Amniotic stem cell (primary cell): ENCODE measurements around the gene PRMT3.
"Not testable (repeated sequence)": the region's sequence is repeated elsewhere in the genome, so short reads cannot be mapped to it uniquely, and the experiment has no call there.

Source experiments
- DNase-seq: peaks from one replicate; lab custom pipeline; 2025; lab: John Stamatoyannopoulos, UW

Gene PRMT3

DNA sequence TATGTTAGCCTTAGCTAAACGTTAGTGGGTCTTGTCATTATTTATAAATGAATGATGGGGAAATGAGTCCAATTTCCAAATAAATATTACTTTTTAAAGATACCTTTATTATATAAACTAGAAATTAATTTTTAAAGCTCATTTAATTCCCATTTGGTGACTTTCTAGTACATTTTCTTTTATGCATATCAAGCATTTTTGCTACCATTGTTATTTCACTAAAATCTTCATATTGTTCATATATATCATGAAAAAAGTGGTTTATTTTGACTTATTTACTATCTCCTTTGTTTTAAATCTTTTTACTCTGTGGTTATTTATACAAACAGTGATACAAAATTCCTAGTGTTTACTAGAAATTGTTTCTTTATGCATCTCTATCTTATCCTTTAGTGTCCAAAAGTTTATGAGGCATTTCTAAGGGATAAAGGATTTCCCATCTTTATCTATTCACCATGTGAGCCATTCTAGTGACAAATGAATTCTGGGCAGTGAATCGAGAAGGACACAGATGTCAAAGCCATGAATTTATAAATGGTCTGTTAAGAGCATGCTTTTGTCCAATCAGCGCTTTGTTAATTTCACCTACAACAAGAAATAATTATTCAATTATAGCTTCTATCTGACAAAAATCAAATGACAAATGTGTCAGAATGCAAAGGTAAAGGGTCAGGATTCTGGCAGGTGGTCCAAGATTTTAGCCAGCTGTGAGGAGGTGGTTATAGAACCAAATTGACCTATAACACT, 70.6 kb downstream of the PRMT3 start:
- no peak for DNase-seq

DNA sequence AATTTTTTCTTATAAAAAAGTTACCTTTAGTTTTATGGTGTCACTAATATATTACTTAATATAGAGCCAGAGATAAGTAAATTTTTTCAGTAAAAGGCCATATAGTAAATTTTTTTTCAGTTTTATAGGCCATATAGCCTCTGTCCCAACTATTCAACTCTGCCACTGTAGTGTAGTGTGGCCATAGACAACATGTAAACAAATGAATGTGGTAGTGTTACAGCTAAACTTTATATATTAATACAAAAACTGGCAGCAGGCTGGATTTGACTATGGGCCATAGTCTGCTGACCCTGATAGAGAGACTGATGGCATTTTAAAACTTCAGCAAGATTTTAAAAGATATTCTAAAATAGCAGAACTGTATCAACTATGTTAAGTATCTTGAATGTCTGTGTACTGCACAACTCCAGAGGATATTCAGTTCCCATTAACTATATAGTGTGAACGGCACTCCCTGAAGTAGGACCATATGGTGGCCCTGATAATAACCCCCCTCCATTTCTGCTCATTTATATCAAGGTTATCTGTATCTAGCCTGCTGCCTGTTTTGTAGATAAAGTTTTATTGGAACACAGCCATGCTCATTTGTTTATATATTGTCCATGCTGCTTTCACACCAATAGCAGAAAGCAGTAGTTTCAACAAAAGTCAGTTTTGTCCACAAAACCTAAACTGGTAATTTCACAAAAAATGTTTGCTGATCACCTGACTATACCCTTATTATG, 71.6 kb downstream of the PRMT3 start:
- DNase-seq: no peak

DNA sequence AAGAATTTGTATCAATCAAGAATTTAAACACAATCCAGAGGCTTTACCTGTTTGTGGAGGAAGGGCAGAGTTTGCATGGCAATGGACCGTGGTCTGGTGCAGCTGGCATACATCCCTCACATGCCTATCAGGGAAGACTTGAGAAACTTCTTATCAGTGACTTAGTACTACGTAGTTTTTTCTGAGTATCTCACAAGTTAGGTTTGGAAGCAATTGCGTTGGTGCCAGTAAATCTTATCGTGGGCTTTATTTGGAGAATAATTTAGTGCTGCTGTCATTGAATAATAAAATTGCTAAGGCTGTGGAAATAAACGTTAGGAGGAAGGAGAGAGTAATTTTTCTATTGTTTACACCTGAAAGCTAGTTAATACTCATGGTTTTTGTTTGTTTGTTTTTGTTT, 72.3 kb downstream of the PRMT3 start:
- DNase-seq: no peak

DNA sequence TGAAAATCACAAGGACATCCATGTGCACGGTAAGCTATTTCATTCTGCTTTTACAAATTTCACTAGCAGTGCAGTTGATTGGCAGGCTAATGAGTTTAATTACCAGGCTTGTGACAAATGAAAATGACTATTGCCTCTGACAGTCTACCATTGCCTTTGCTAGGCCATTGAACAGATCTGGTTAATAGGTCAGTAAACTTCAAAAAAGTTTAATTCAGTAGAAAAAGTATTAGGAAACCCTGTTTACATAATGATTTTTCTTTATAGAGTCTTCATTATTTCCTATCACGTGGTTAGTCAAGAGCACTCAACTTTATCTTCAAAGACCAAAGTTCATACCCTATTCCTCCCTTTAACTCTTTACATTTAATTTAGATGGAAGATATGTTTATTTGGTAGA, 77.0 kb downstream of the PRMT3 start:
- no peak for DNase-seq

DNA sequence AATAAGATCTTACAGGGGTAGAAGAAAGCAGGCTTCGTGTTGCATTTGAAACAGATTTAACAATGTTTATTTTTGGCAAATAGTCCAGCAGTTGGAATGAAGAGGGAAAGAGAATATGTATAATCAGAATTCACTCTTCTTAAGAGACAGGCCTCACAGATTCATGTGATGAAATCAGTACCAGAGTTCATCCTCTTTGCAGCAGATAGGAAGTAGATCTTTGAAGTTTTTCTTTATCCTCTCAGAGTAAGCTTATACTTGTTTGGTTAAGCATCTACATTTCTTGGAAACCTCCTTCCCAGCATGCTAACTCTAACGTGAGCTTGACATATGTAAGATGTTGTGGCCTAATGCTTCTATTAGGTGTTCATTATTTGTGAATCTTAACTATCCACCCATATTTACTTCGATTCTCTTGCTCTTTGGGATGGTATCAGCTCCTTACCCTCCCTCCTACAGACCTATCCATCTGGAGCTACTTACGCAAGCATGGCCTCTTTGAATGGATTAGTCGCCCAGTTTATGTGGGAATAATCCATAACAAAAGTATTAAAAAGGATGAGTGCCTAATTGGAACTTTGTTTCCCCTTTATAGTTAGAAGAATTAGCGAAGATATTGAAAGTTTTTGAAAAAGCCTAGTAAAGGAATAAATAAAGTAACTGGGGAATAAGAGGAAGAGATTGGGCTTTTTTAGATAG, 80.1 kb downstream of the PRMT3 start:
- no peak for DNase-seq

DNA sequence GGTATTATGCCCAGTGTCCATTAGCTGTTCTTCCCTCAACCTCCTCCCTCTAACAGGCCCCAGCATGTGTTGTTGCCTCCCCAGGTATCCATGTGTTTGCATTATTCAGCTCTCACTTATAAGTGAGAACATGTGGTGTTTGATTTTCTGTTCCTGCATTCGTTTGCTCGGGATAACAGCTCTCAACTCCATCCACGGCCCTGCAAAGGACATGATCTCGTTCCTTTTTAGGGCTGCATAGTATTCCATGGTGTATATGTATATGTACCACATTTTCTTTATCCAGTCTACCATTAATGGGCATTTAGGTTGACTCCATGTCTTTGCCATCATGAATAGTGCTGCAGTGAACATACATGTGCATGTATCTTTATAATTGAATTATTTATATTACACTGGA, 82.8 kb downstream of the PRMT3 start:
- no peak for DNase-seq

DNA sequence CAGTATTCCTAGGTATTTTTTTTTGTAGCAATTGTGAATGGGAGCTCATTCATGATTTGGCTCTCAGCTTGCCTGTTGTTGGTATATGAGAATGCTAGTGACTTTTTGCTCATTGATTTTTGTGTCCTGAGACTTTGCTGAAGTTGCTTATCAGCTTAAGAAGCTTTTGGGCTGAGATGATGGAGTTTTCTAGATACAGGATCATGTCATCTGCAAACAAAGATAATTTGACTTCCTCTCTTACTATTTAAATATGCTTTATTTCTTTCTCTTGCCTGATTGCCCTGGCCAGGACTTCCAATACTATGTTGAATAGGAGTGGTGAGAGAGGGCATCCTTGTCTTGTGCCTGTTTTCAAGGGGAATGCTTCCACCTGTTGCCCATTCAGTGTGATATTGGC, 84.4 kb downstream of the PRMT3 start:
- not testable (repeated sequence) for DNase-seq

DNA sequence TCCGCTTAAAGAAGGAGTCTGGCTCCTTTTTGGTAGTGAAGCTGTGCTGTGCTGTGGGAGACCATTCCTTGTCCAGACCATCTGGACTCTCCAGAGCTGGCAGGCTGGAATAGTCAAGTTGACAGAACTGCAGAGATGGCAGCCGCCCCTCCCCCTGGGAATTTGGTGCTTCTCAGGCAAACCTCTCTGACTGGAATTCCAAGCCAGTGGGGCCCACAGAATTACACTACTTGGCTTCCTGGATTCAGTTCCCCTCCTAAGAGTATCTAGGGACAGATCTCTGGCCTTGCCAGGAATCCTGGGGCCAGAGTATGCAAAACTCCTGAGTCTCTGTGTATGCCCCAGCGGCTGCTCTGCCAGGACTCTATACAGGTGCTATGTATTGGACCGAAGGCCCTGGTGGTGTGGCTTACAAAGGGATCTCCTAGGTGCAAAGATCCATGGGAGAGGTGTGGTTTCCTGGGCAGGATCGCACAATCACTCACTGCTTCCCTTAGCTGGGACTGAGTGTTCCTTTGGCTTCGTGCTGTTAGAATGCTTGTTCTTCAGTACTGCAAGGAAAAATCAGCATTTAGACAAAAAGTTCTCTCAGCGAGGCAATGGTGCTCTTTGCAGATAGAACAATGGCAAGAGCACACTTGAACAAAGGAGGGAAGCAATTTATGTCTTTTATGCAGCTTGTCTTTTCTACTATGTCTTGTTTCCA, 86.8 kb downstream of the PRMT3 start:
- DNase-seq: no peak

DNA sequence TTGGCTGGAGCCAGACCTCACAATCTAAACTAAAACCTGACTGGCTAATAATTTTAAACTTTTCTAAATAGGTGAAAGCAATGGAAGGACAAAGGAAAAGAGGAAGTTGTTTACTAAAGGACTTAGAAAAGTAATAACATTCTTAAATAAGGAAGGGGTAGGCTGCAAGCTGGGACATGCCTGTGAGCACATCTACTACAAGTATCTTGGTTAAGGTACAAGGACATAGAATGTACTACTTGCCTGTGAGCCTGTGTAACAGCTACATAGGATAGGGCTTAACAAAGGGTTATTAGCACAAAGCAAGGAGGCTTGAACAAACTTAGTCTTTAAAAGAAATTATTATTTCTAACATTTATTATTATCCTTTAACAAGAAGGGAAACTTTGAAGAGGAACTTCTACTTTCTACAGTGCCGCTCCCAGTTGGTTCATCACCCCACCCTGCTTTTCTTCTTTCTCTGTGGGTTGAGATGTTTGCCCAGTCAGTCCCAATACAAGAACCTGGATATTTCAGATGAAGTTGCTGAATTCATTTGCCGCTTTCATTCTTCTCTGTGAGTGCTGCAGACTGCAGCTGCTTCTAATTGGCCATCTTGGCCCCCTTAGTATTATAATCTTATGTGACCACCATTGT, 87.5 kb downstream of the PRMT3 start:
- DNase-seq: no peak

DNA sequence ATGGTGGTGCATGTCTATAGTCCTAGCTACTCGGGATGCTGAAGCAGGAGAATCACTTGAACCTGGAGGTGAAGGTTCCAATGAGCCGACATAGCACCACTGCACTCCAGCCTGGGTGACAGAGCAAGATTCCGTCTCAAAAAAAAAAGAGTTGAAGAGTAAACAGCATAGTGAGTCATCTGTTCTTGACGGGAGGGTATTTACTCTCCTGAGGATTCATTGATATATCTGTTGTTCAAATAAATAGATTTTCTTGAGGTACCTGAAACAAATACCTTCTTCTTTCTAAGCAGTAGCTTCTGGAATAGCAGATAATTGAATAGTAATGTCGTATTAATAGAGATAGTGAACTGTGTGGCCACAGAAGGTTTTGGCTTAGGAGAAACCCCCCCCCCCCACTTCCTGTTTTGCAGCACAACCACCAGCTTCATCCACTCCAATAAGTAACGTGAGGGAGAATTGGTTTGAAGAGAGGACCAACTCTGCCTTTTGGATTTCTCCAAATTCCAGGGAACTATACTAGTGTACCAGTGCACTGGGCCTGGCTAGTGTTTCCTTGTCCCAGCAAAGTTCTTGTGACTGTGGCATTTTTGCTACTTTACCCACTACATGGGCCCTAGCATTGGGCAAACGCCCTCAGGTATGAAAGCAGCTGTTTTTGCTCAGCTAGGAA, 90.0 kb downstream of the PRMT3 start:
- DNase-seq: no peak

DNA sequence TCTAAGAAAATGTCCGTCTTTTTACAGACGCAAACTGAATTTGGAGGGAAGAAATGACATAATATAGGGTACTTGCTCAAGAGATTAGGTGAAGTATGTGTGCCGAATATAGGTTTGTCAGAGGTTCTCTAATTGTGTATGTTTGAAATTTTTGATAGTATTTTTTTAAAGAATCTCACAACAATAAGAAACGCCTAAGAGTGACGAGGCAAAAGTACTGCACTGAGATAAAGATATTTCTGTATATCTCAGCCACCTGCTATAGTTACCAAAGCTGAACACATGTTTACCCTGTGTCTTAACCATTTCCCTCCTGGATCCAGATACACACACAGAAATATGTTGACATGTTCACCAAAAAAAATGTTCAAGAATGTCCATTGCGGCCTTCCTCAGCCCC, 92.0 kb downstream of the PRMT3 start:
- DNase-seq: no peak

DNA sequence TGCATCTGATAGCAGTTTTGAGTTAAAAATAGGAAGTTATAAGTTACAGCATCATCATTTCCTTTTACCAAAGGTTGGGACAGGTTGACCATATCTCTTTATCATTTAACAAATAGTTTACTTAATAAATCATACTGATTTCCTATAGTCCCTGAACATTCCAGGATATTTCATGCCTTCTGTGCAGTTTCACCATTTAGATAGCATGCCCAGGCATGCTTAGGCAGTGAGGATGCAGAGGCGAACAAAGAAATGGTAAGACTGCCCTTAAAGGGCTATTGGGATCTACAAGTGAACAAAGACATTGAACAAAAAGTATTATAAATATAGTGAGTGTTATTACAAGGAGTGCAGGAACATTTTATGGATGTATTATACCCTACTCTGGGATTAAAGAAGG, 96.4 kb downstream of the PRMT3 start:
- DNase-seq: no peak

DNA sequence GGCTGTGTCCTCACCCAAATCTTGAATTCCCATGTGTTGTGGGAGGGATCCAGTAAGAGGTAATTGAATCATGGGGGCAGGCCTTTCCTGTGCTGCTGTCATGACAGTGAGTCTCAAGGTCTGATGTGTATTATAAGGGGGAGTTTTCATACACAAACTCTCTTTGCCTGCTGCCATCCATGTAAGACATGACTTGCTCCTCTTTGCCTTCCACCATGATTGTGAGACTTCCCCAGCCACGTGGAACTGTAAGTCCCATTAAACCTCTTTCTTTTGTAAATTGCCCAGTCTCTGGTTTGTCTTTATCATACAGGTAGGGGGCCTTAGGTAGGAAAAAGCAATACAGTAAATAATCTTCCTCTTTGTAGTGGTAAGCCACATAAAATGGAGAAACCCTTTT, 96.9 kb downstream of the PRMT3 start:
- DNase-seq: not testable (repeated sequence)

DNA sequence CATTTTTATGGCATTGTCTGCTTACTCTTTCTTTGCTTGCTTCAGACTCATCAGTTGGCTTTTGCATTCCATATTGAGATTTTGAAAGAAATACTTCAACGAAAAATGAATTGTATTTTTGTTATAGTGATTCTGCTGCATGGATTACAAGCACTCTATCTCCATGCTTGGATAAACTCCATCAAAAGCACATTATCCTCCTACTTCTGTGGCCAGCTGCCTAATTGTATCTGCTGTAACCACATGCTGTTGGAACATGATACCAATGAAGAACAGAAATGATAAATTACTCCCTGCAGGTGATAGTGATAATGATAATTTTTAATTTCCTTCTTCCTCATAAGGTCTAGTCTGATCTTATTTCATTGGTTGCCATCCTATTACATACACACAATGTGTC, 100.8 kb downstream of the PRMT3 start:
- no peak for DNase-seq

DNA sequence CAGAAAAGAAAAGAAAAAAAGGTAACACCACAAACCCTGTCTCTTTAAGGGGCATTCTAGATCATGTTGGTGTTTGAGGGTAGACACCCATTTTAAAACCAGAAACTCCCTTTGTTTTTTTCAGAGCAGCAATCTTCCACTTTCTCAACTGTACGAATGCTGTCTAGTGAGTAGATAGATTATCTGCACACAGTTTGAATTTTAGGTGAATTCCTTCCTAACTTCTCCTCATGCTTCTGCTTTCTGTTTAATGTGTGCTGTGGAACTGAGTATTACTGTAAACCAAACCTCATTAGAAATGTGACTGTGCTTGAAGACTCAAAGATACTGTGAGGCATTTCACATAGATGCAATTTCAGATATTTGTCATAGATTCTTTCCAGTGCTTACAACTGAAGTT, 102.4 kb downstream of the PRMT3 start:
- no peak for DNase-seq

DNA sequence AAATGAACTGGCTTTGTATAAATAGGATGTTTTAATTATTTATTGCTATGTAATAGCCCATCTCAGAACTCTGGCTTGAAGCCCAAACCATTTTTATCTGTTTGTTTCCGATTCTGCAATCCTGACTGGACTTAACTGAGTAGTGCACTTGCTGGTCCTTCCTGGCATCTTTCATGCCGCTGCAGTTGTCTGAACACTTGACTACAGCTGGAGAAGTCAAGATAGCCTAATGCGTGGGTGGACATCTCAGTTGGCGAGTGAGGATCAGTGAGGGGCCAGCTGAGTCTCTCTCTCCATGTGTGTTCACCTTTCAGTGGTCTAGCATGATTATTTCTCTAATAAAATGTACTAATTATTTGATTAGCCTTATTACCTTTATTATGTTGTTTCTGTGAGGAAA, 105.8 kb downstream of the PRMT3 start:
- no peak for DNase-seq

DNA sequence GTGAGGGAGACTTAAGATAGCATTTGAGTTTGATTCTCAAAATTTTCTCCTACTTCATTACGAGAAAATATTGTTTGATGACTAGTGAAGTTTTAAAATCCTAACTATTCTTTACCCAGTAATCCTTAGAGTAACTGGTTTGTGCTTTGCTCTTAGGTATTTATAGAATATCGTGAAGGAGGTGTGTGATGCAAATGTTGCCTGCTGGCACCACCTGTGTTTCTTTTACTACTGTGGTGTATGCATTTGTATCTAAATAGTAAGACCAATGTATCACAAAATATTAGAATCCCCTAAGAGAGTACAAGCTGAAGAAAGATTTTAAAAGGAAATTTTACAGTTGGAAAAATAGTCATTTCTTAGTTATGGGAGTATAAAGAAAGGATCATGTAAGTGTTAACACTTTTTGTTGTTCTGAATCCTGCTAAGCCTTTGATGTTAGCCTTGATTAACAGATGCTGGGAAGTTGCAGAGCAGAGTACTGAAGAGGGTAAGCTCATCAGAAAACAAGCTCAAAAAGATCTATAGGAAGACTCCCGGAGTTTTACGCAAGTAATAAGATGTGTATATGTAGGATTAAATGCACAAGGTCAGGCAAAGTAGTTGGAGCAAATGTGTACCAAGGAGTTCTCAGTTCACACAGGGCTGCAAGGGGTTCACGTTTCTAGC, 109.7 kb downstream of the PRMT3 start:
- DNase-seq: no peak

DNA sequence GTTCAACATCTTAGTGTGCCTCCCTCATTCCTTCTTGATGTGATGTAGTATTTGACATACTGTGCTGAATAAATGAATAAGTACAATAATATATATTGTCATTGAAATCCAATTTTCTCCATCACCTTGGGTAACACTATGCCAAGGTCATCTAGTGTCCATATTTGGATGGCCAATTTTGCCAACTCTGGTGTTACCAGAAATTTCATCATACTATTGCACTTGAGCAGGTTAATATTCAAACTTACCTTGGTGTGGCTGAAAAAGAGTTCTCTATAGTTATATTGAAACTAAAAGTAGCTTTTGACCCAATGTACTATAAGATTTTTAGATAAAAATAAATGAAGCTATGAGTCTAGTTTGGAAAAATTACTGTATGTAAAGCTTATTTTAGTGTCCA, 113.7 kb downstream of the PRMT3 start:
- DNase-seq: no peak

DNA sequence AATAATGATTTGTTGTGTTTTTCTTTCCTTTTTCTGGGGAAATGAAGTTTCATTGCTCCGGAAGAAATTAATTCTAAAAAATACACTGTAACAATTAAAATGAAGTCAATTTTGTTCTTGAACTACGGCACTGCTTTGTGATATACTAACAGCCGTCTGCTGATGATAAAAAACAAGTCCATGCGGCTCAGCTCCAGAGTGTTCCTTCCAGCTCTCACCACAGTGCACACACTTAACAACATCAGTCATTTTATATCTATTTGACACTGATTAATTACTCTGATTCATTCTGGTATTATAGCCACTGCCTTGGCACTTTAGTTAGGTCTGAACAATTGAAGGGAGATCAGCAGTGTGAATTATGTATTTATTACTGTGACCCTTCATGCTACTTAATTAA, 114.5 kb downstream of the PRMT3 start:
- no peak for DNase-seq

DNA sequence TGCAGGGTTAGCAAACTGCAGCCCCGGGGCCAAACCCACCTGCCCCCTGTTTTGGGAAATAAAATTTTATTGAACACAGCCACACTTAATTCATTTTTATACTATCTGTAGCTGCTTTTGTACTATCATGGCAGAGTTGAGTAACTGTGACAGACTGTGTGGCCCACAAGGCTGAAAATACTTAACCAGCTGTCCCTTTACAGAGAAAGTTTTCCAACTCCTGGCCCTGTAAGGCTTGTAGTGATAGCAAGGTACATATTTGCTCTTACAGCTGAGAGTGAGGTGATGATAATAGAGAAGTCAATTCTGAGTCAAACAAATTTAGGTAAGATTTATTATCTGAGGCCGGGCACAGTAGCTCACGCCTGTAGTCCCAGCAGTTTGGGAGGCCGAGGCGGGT, 124.5 kb downstream of the PRMT3 start:
- DNase-seq: no peak

DNA sequence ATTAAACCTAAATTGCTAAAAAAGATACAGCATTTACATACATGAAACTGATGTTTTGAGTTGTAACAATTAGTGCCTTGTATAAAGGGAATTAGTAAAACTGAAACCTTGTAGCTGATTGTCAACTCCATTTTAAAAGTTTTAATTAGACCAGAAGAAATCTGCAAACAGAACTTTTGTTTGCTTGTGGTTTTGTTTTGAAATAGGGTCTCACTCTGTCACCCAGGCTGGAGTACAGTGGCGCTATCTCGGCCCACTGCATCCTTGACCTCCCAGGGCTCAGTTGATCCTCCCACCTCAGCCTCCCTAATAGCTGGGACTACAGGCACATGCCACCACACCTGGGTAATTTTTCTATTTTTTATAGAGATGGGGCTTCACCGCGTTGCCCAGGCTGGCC, 125.4 kb downstream of the PRMT3 start:
- no peak for DNase-seq
